ENCODE results near the gene PRICKLE2.

The PRICKLE2 gene

GRCh38 chr3:64187065-64187959 is 38.0 kb downstream of the PRICKLE2 start:
- Histone ChIP-seq H3K9me3 (ENCODE audit: control insufficient read depth, insufficient read depth, low read depth, low read length) (no peaks in the 10 kb centered on the region), H3K36me3 (ENCODE audit: control insufficient read depth in 2 of 2, insufficient read depth in 1 of 2, low read length in 2 of 2) (no peaks in the 10 kb centered on the region), H3K27ac (ENCODE audit: extremely low read depth, low read depth, low read length) (peak overlapping the region; percentile 45), H3K4me3 (ENCODE audit: low read depth, low read length) (peak overlapping the region; percentile 24), H3K4me1 (ENCODE audit: control insufficient read depth, insufficient read depth, low read length) (peaks cover 10% of the 10 kb centered on the region)
- CTCF ChIA-PET: interaction anchor here (0.7 to 1.8 kb wide), 7 partner anchors 20 to 276 kb away, joined by 3 to 7 read pairs (median 4); no protein-coding TSS in a partner anchor
- POLR2A ChIA-PET: interaction anchor here (0.8 to 1.3 kb wide), 2 partner anchors 24 to 52 kb away, joined by 4 to 6 read pairs; no protein-coding TSS in a partner anchor
- TF ChIP-seq ZNF239 (tag by site-specific recombination; IDR thresholded peaks at IDR 0.05) (no peak), YY2 (tag by site-specific recombination; IDR thresholded peaks at IDR 0.05) (no peak), ZNF558 (tag by site-specific recombination; IDR thresholded peaks at IDR 0.05) (peak; percentile 67; the same call in 1 of the 2 replicates), ZNF221 (tag by site-specific recombination; IDR thresholded peaks at IDR 0.05; ENCODE audit: borderline replicate concordance) (no peak), ZNF561 (tag by site-specific recombination; IDR thresholded peaks at IDR 0.05; ENCODE audit: borderline replicate concordance) (peak; percentile 53; the same call in 1 of the 2 replicates), ZNF350 (tag by site-specific recombination; IDR thresholded peaks at IDR 0.05) (no peak), ZNF394 (tag by site-specific recombination; IDR thresholded peaks at IDR 0.05; ENCODE audit: borderline replicate concordance) (no peak; the same call in 1 of the 2 replicates), ZBTB44 (tag by site-specific recombination; IDR thresholded peaks at IDR 0.05) (peak; percentile 80), ZNF132 (tag by site-specific recombination; IDR thresholded peaks at IDR 0.05; ENCODE audit: borderline replicate concordance) (no peak), ZNF488 (tag by site-specific recombination; IDR thresholded peaks at IDR 0.05) (no peak), YY1 (tag by site-specific recombination; IDR thresholded peaks at IDR 0.05) (no peak), ZNF473 (tag by site-specific recombination; IDR thresholded peaks at IDR 0.05) (no peak), ZNF146 (tag by site-specific recombination; IDR thresholded peaks at IDR 0.05) (no peak), MZF1 (tag by site-specific recombination; IDR thresholded peaks at IDR 0.05; ENCODE audit: borderline replicate concordance) (peak; percentile 95), PATZ1 (tag by site-specific recombination; IDR thresholded peaks at IDR 0.05) (peak; percentile 16; the same call in 1 of the 2 replicates), ZNF692 (tag by site-specific recombination; IDR thresholded peaks at IDR 0.05) (0 out of 2 replicates have a peak, but pooled peaks have one; percentile 47), ZNF148 (tag by site-specific recombination; IDR thresholded peaks at IDR 0.05; ENCODE audit: borderline replicate concordance) (no peak), ZNF155 (tag by site-specific recombination; IDR thresholded peaks at IDR 0.05) (no peak), ZNF510 (tag by site-specific recombination; IDR thresholded peaks at IDR 0.05; ENCODE audit: insufficient replicate concordance) (no peak), KLF17 (tag by site-specific recombination; IDR thresholded peaks at IDR 0.05) (peak; percentile 74; the same call in 1 of the 2 replicates), ZEB2 (tag by site-specific recombination; IDR thresholded peaks at IDR 0.05) (peak; percentile 77), ZNF521 (tag by site-specific recombination; IDR thresholded peaks at IDR 0.05) (no peak), ZNF391 (tag by site-specific recombination; IDR thresholded peaks at IDR 0.05; ENCODE audit: borderline replicate concordance, low read depth) (peak; percentile 79; the same call in 1 of the 2 replicates), HOXA7 (CRISPR knock-in tag; IDR thresholded peaks at IDR 0.05; ENCODE audit: borderline replicate concordance) (no peak), ZNF202 (tag by site-specific recombination; IDR thresholded peaks at IDR 0.05; ENCODE audit: borderline replicate concordance) (no peak), ZNF324 (tag by site-specific recombination; IDR thresholded peaks at IDR 0.05) (peak; percentile 74; the same call in 1 of the 2 replicates), ZNF174 (tag by site-specific recombination; IDR thresholded peaks at IDR 0.05) (no peak)

All from HEK293 (cell line).